ENCODE measurements around the gene NBEAL2. TPM values are rescaled to one million over a fixed set of nuclear protein-coding genes. Genes with fewer than 3 reads are reported as not detected.

Gene NBEAL2
- total and polyA plus RNA-seq, 2 of the 8 experiments (the other 6 are each of a cell fraction or from before 2014, with no cell fraction given), result 27.3 to 46.9 TPM

DNA sequence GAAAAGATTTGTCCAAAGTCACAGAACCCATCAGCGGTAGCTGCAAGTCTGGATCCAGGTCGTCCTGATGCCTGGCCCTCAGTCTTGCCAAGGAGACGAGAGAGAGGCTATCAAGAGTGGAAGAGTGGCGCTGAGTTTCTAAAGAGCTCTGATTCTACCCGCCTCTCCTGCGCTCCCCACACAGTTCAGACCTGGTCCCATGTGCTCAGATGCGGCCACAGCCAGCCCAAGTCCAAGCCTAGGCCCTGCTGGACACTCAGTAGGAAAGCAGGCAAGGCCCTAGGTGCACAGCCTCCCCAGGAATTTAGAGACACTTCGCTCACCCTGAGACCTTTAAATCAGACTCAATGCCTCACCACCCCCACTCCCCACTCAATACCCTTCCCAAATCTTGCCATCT is 35.3 kb upstream of the NBEAL2 start (continued):
- TF ChIP-seq SP4 (IDR thresholded peaks at IDR 0.05; ENCODE audit: low read length) (no peak), BRCA1 (IDR thresholded peaks at IDR 0.05; ENCODE audit: low read depth, low read length) (no peak), HDAC6 (IDR thresholded peaks at IDR 0.05; ENCODE audit: low read depth, low read length) (no peak)
